ENCODE measurements around the gene FLAD1.

- TF ChIP-seq, protein P1, sequence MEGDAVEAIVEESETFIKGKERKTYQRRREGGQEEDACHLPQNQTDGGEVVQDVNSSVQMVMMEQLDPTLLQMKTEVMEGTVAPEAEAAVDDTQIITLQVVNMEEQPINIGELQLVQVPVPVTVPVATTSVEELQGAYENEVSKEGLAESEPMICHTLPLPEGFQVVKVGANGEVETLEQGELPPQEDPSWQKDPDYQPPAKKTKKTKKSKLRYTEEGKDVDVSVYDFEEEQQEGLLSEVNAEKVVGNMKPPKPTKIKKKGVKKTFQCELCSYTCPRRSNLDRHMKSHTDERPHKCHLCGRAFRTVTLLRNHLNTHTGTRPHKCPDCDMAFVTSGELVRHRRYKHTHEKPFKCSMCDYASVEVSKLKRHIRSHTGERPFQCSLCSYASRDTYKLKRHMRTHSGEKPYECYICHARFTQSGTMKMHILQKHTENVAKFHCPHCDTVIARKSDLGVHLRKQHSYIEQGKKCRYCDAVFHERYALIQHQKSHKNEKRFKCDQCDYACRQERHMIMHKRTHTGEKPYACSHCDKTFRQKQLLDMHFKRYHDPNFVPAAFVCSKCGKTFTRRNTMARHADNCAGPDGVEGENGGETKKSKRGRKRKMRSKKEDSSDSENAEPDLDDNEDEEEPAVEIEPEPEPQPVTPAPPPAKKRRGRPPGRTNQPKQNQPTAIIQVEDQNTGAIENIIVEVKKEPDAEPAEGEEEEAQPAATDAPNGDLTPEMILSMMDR (IDR thresholded peaks at IDR 0.05; ENCODE audit: low read depth, low read length): no peak
- TF ChIP-seq POLR2A (IDR thresholded peaks at IDR 0.05; ENCODE audit: extremely low read depth, insufficient read length): no peak
- TF ChIP-seq, protein P2, sequence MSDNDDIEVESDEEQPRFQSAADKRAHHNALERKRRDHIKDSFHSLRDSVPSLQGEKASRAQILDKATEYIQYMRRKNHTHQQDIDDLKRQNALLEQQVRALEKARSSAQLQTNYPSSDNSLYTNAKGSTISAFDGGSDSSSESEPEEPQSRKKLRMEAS (IDR thresholded peaks at IDR 0.05; ENCODE audit: low read depth, low read length): peak; percentile 22; the same call in 1 of the 2 replicates
Observed at GRCh38 chr1:155010211-155010918, 27.2 kb downstream of the FLAD1 start.
